Vagina (tissue), 2 donors: ENCODE measurements around the gene FLVCR1. TPM values are rescaled to one million over a fixed set of nuclear protein-coding genes. Genes with fewer than 3 reads are reported as not detected.
"Not testable (repeated sequence)": the region's sequence is repeated elsewhere in the genome, so short reads cannot be mapped to it uniquely, and the experiment has no call there.

ENCODE experiments used
- DNase-seq, 2 donors: peaks; one replicate each; pipeline ENCODE4 v3.0.0-alpha.2; 2017; ENCODE audit errors: extremely low spot score in 2 of 2
- H3K27ac ChIP-seq: fragments of 200-600 bp; sonication (generic); one replicate; pipeline ENCODE4 v1.5.1; 2019
- H3K27me3 ChIP-seq: fragments of 200-600 bp; sonication (generic); one replicate; pipeline ENCODE4 v1.5.1; 2019
- H3K36me3 ChIP-seq, 2 donors: fragments of 200-600 bp; sonication (generic); one replicate each; pipeline ENCODE4 v1.5.1; 2017 to 2019
- H3K4me1 ChIP-seq: fragments of 200-600 bp; sonication (generic); one replicate; pipeline ENCODE4 v1.5.1; 2019
- H3K4me3 ChIP-seq, 2 donors: fragments of 200-600 bp; sonication (generic); 1 replicate in 1 of 2; 2 replicates in 1 of 2; pipeline ENCODE4 v1.5.1; 2016 to 2019
- H3K9me3 ChIP-seq: fragments of 200-600 bp; sonication (generic); one replicate; pipeline ENCODE4 v1.5.1; 2019
- CTCF ChIP-seq, 3 experiments: fragments of 450-650 bp in 2 of 3; fragments of 200-600 bp in 1 of 3; sonication (generic) in 1 of 3; IDR thresholded peaks; one replicate each; pipeline ENCODE4 v1.5.1; 2017 to 2019; ENCODE audit warnings: antibody characterized with exemption in 3 of 3, mild to moderate bottlenecking in 2 of 3, moderate library complexity in 2 of 3
- POLR2A ChIP-seq, 2 donors: fragments of 450-650 bp; IDR thresholded peaks; one replicate each; pipeline ENCODE4 v1.6.1; 2017; ENCODE audit warnings: antibody characterized with exemption in 2 of 2, mild to moderate bottlenecking in 2 of 2, moderate library complexity in 2 of 2
- POLR2AphosphoS5 ChIP-seq, 2 donors: sonication (generic); formaldehyde crosslinking; IDR thresholded peaks; one replicate each; pipeline ENCODE4 v1.9.0; 2017; ENCODE audit warnings: antibody characterized with exemption in 2 of 2, mild to moderate bottlenecking in 2 of 2, low read depth in 1 of 2; ENCODE audit not compliant: insufficient read depth in 1 of 2
- intact Hi-C: fragments of 100-400 bp; cut with DNase I; formaldehyde crosslinking; loops from one replicate; pipeline ENCODE4 v1.15.1; 2023
- total RNA-seq: library from RNA; depleted of rRNA; stranded (reverse); fragments of >200 nt; gene quantifications from one replicate; pipeline ENCODE4 v1.2.3, GENCODE V29; 2016

The FLVCR1 gene
- total RNA-seq, 1 donor from 2014 or later = 5.6 TPM

GRCh38 chr1:212827831-212828278 lies 30.2 kb upstream of the FLVCR1 start:
- H3K4me3 ChIP-seq = no peak overlapping the region
- intact Hi-C loops = no loop called here

GRCh38 chr1:212828395-212828794 lies 29.7 kb upstream of the FLVCR1 start:
- Histone ChIP-seq H3K27me3 (no peaks in the 10 kb centered on the region), H3K9me3 (peaks cover 6% of the 10 kb centered on the region), H3K4me1 (no peaks in the 10 kb centered on the region), H3K36me3 (no peaks in the 10 kb centered on the region), H3K27ac (no peak overlapping the region), H3K4me3 (no peak overlapping the region)
- no peak for DNase-seq
- intact Hi-C loops = no loop called here
- TF ChIP-seq CTCF (IDR thresholded peaks at IDR 0.05) (no peak), POLR2AphosphoS5 (IDR thresholded peaks at IDR 0.05; ENCODE audit: insufficient read depth in 1 of 2, low read depth in 1 of 2) (no peak), POLR2A (IDR thresholded peaks at IDR 0.05) (no peak)

More at GRCh38 chr1:212827831-212828278, 30.2 kb upstream of the FLVCR1 start:
- no peaks in the 10 kb centered on the region for H3K27me3 ChIP-seq
- H3K4me1 ChIP-seq = no peaks in the 10 kb centered on the region
- no peak overlapping the region for H3K27ac ChIP-seq
- H3K9me3 ChIP-seq = peaks cover 6% of the 10 kb centered on the region
- TF ChIP-seq CTCF (IDR thresholded peaks at IDR 0.05) (no peak), POLR2AphosphoS5 (IDR thresholded peaks at IDR 0.05; ENCODE audit: insufficient read depth in 1 of 2, low read depth in 1 of 2) (no peak), POLR2A (IDR thresholded peaks at IDR 0.05) (no peak)
- no peaks in the 10 kb centered on the region for H3K36me3 ChIP-seq
- no peak for DNase-seq

GRCh38 chr1:212833211-212834207 lies 24.6 kb upstream of the FLVCR1 start:
- intact Hi-C loops, H3K27me3 ChIP-seq, H3K4me3 ChIP-seq, H3K36me3 ChIP-seq, H3K27ac ChIP-seq, H3K9me3 ChIP-seq, H3K4me1 ChIP-seq, DNase-seq: not testable (repeated sequence)

GRCh38 chr1:212838145-212838544 lies 19.9 kb upstream of the FLVCR1 start:
- Histone ChIP-seq H3K36me3 (no peaks in the 10 kb centered on the region), H3K4me1 (no peaks in the 10 kb centered on the region), H3K9me3 (no peaks in the 10 kb centered on the region), H3K4me3 (no peak overlapping the region), H3K27me3 (no peaks in the 10 kb centered on the region), H3K27ac (no peak overlapping the region)
- TF ChIP-seq CTCF (IDR thresholded peaks at IDR 0.05) (no peak), POLR2AphosphoS5 (IDR thresholded peaks at IDR 0.05; ENCODE audit: insufficient read depth in 1 of 2, low read depth in 1 of 2) (no peak), POLR2A (IDR thresholded peaks at IDR 0.05) (no peak)
- intact Hi-C loops = no loop called here
- DNase-seq = no peak

GRCh38 chr1:212844521-212844920 lies 13.6 kb upstream of the FLVCR1 start:
- intact Hi-C loops, H3K36me3 ChIP-seq, H3K9me3 ChIP-seq, H3K27me3 ChIP-seq, H3K27ac ChIP-seq, H3K4me3 ChIP-seq, DNase-seq, H3K4me1 ChIP-seq: not testable (repeated sequence)

- intact Hi-C loops = no loop called here
- H3K27ac ChIP-seq = no peak within 1 kb of the TSS
- no peak within 1 kb of the TSS for H3K4me3 ChIP-seq
- H3K9me3 ChIP-seq = no peaks in the 10 kb centered on the region
- no peak for DNase-seq
- H3K27me3 ChIP-seq = no peaks in the 10 kb centered on the region
- TF ChIP-seq POLR2AphosphoS5 (IDR thresholded peaks at IDR 0.05; ENCODE audit: insufficient read depth in 1 of 2, low read depth in 1 of 2) (no peak), POLR2A (IDR thresholded peaks at IDR 0.05) (no peak), CTCF (IDR thresholded peaks at IDR 0.05) (no peak)
- H3K4me1 ChIP-seq = no peaks in the 10 kb centered on the region
- no peaks in the 10 kb centered on the region for H3K36me3 ChIP-seq
These were observed 10.5 kb upstream of the FLVCR1 start, which contains the start of gene SPATA45 for GRCh38 chr1:212847549-212847948. Gene SPATA45 (minus strand): TSS chr1:212847649. CDS start chr1:212836149, 11,500 bp downstream.
